Measurements from ENCODE around the gene CA9.
A peak's percentile ranks its signal among the peaks of the same experiment; 100 is the strongest.

Gene CA9

DNA sequence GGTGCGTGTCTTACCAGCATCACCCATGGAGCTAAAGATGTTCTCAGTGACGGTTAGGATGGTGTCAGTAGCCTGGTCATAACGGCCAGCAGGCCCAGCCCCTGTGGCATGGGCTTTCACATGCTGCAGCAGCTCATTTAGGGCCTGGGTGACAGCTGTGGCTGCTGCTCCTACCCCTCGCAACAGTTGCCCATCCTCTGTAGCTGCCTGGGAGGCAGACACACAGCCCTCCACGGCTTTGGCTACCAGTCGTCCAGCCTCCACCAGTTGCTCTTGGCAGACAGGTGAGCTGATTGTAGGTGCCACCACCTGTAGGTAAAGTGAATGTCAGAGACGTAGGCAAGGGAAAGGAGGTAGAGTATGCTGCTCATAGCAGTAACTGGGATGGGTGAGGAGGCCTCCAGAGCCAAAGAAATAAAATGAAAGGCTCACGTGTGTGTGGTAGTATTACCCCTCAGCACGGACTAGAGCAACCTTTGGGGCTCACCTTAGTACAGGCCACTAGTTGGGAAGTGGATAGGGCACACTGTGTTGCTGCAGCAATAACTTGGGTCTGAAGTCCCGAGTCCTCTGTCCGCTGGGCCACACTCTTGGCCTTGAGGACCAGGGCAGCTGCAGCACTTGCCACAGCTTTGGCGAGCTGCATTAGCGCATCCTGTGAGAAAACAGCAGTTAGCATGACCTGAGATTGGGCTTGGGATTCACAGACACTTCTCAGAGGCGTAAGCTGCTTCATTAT is 43.6 kb downstream of the CA9 start:
- DNase-seq (ENCODE audit: low spot score) = no peak

DNA sequence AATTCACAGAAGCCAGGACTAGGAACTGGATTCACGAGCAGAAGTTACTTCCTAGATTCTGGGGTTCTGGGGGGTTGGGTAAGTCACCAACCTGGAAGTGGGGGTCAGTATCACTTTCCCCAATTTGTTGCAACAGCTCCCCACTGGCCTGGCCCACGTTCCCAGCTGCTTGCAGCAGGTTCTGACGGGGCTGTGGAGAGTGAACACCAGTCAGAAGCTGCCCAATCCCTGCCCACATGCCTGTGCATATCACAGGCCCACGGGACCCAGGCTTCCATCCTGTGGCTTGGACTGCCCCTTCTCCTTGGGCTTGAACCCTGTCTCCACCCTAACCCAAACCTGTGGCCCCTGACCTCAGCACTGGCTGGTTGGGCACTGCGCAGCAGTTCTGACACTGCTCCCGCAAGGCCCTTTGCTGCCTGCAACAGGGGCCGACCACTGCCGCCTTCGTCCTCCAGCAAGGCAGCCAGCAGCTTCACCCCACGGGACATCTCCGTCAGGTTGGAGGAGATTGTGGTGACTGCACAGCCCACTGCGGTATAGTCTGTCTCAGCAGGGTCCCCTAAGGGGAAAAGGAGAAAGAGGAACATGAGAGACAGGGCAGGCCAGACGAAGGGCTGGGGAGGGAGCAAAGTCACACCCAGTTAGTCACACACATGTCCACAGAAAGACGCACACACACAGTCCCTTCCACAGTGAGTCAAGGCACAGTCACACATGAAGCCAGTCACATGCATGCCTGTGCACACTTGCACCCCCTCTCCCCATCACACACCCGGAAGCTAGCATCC is 45.2 kb downstream of the CA9 start:
- DNase-seq (ENCODE audit: low spot score) = no peak

DNA sequence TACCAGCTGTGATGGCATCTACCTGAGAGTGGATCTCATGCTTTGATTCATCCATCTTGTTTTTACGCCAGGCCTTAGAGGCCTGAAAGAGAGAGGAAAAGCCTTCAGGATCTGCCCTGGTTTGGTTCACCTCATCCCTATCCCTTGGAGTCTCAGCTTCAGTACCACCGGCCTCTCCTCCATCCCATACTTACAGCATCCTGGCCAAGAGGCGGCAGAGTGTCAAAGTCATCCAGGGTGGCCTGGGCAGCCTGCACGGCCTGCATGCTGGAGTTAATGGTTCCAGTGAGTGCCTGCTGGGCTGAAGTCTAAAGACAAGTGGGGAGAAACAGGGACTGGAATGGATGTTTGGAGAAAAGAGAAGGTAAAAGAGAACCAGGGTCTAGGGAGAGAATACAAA is 45.8 kb downstream of the CA9 start:
- DNase-seq (ENCODE audit: low spot score) = no peak

DNA sequence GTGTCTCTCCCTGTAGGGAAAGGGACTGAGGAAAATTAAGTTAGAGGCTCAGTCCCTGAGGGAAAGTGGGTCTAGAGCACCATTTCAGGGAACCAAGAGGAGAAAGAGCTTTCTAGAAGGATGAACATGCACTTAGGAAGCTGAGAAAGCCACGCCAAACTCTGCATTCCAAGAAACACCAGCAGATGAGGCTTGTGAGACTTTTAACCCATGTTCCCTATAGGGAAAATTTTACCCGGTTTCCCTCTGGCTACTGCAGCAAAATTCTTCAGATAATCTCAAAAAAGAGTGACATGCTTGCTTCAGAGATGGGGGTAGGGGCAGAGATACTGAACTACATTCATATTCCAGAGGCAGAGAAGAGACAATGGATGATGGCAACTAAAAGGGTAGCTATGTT is 49.7 kb downstream of the CA9 start:
- no peak for DNase-seq (ENCODE audit: low spot score)

DNA sequence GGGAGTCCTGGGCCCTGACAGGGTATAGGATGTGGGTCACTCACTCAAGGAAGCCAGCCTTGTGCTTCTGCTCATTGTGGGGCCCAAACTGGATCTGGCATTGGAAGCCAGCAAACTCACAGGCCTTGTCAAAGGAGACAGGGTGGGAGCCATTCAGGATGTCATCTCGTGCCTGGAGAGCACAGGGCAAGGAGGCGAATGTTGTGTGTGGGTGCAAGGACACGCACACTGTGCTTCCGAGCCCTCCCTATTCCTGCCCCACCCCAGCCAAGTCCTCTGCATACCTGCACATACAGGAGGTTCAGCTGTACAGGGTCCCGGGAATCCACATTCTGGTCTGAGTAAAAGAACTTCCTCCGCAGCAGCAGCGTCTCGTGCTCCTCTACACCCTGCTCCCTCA is 50.2 kb downstream of the CA9 start:
- DNase-seq (ENCODE audit: low spot score) = no peak

DNA sequence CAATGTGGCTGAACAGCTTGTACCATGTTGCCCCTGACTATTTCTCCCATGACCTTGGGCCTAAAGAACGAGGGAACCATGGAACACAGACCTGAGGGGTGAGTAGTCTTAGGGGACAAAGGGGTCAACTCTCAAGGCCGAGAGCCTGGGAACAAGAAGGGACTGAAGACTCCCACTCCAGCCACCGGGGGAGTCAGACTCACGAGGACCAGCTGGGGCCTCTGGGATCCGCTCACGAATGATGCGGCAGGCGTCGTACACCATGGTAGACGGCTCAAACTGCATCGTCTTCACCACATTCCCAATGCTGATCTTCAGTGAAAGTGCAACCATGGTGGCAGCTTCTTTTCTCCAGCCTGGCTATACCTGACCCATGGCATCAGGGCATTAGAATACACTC is 51.6 kb downstream of the CA9 start:
- DNase-seq (ENCODE audit: low spot score) = no peak

DNA sequence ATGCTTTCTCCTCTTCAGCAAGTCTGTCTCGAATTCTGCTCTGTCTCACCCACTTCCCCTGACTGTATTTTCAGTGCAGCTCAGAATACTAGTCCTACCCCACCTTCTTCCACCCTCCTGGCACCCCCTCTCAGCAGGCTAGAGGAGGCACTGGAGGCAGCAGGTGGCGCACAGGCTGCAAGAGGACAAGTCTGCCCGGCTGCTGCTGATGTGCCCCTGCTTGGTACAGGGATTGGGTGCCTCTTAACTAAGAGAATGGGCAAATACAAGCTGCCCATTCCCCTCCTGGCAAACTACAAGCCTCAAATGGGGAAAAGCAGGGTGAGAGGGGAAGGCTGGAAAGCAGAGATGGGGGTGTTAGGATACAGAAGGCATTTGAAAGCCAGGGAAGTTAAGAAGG is 53.2 kb downstream of the CA9 start:
- peak; percentile 51 for DNase-seq (ENCODE audit: low spot score)

DNA sequence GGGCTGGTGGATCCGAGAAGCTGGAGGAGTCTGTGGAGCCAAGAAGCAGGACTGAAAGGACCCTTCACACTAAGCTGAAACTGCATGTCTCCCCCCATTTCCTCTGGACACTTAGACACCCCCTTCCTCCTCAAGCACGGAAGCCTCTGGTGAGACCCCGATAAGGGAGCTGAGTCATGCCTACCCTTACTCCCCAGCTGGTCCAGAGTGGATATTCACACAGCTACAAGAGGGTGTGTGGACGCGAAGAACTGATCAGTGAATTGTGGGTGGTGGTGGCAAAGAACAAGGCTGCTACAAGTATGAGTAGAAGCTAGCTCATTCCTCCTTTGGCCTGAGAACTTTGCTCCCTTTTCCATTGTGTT is 53.9 kb downstream of the CA9 start:
- no peak for DNase-seq (ENCODE audit: low spot score)

DNA sequence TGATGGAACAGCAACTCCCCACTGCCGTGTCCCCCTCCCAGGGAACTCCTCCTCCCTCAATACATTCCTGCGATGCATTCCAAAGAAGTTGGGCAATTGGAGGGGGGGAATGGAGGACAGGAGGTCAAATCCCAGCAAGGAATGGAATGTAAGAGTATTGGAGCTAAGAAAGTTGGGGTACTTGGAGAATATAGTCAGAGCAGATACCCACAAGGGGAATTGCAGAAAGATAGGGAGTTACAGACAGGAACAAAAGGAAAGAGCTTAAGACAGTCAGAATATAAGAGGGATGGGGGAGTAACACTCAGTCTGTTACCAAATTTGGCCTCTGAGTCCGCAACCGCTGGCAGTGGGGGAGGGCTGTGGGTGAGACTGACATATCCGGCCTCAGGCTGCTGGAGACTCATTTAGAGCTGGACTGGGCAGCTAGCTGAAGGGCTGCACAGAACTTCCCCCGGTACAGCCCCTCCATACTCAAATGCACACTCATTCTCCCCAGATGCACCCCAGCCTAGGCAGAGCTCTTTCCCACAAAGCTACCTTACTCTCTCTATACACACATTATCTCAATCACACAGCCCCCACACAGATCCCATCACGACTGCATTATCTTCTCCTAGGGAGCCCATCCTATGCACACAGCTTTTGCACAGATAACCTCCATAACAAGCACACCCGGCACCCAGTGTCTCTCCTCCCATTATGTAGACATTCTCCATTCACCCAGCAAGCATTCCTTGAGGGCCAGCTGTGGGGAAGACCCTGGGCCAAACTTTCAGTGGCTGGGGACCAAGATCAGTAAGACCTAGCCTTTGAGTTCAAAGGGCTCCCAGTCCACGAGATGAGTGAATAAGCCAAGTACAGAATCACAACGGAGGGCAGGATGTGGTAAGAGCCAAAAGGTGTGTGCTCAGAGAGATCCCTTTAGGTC is 54.6 kb downstream of the CA9 start:
- no peak for DNase-seq (ENCODE audit: low spot score)

DNA sequence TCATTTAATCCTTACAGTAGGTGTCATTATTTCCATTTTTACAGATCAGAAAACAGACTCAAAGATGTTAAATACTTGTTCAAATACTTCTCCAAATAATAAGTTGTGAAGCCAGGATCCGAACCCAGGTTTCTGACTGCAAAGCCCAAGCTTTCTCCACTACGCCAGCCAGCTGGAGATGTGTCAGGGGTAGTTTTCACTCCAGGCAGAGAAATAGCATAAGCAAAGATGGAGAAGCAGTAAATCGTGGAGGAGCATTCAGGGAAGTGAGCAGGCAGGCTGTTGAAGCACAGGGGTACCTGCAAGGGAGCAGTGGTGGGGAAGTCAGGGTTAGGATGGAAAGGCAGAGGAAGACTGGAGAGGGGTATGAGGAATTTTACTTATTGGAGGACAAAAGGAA is 55.4 kb downstream of the CA9 start:
- no peak for DNase-seq (ENCODE audit: low spot score)

DNA sequence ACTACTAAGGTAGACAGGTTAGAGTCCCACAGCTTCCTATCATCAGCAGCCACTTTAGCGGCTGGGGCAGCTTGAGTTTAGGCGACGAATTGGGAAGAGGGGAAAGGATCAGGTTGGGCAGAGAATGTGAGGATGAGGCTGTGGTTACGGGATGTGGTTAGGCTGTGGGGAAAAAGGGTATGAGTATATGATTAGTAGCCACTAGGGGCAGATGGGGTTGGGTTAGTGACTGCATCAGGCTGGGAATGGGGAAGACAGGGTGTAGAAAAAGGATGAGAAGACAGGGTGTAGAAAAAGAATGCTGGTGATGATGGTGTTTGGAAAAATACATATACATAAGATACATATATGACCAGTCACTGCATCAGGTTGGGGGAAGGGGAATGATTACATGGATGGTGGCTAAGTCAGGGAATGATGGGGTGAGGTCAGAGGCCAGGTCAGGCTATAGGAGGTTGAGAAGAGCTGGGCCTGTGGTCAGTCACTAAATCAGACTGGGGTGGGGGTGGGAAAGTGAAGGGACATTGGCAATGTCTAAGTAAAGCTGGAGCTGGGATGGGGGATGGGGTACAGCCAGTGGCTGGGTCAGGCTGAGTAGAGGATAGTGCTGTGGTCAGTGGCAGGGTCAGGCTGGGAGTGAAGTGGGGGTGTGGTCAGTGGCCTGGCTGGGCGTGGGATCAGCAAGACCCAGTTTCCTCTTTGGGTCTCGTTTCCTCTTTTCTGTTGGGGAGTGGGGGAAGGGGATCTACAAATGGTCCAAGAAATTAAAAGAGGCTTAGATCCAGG is 56.2 kb downstream of the CA9 start:
- peak; percentile 78 for DNase-seq (ENCODE audit: low spot score)

DNA sequence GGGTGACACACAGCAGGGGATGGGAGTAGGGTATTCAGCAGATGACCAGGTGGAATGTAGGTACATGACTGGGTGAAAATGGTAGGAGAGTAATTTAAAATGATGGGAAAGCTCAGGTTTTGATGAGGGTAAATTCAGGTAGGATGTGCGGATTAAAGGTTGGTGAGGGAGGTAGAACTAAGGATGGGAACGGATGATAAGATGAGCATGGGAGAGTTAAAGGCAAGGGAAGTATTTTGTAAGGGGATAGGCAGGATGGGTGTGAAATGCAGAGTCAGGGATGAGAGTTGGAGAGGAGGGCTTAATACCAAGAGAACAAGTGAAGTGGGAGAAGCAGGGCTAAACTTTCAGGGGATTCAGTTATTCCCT is 56.7 kb downstream of the CA9 start:
- no peak for DNase-seq (ENCODE audit: low spot score)

All from D341Med (cell line).